Smooth muscle cell (in vitro differentiated cells): ENCODE data around the gene FIBCD1. TPM values are rescaled to one million over a fixed set of nuclear protein-coding genes. Genes with fewer than 3 reads are reported as not detected.

ENCODE experiments used
- DNase-seq: peaks from one replicate; lab custom pipeline; 2025; ENCODE audit not compliant: unreplicated experiment; lab: John Stamatoyannopoulos, UW
- H2AFZ ChIP-seq: fragments of 200-600 bp; sonication (generic); 2 replicates; pipeline ENCODE4 v1.6.0; 2016; ENCODE audit warnings: antibody characterized with exemption, low read depth, mild to moderate bottlenecking
- H3F3A ChIP-seq: fragments of 200-600 bp; sonication (generic); 2 replicates; pipeline ENCODE4 v1.6.0; 2017; ENCODE audit warnings: antibody characterized with exemption, low read depth
- H3K27ac ChIP-seq: fragments of 200-600 bp; sonication (generic); 2 replicates; pipeline ENCODE4 v1.5.1; 2016; ENCODE audit warnings: low read depth, mild to moderate bottlenecking
- H3K27me3 ChIP-seq: fragments of 200-600 bp; sonication (generic); 2 replicates; pipeline ENCODE4 v1.6.1; 2016; ENCODE audit warnings: low read depth, mild to moderate bottlenecking
- H3K36me3 ChIP-seq: fragments of 200-600 bp; sonication (generic); 2 replicates; pipeline ENCODE4 v1.5.1; 2016; ENCODE audit warnings: low read depth
- H3K4me1 ChIP-seq: fragments of 200-600 bp; sonication (generic); 2 replicates; pipeline ENCODE4 v1.5.1; 2016; ENCODE audit warnings: low read depth
- H3K4me2 ChIP-seq: fragments of 200-600 bp; sonication (generic); 2 replicates; pipeline ENCODE4 v1.6.0; 2016; ENCODE audit warnings: mild to moderate bottlenecking
- H3K4me3 ChIP-seq: fragments of 200-600 bp; sonication (generic); 2 replicates; pipeline ENCODE4 v1.5.1; 2016; ENCODE audit warnings: mild to moderate bottlenecking
- H3K79me2 ChIP-seq: fragments of 200-600 bp; sonication (generic); 2 replicates; pipeline ENCODE4 v1.6.0; 2016; ENCODE audit warnings: low read depth, mild to moderate bottlenecking
- H3K9ac ChIP-seq: fragments of 200-600 bp; sonication (generic); 2 replicates; pipeline ENCODE4 v1.6.0; 2016; ENCODE audit warnings: low read depth
- H3K9me3 ChIP-seq: fragments of 200-600 bp; sonication (generic); replicated peaks from 2 replicates; pipeline ENCODE4 v1.5.1; 2016; ENCODE audit warnings: low read depth
- H4K20me1 ChIP-seq: fragments of 200-600 bp; sonication (generic); 2 replicates; pipeline ENCODE4 v1.6.0; 2016; ENCODE audit warnings: low read depth
- CTCF ChIP-seq: fragments of 200-600 bp; sonication (generic); IDR thresholded peaks from 2 replicates; pipeline ENCODE4 v1.5.1; 2017; ENCODE audit warnings: borderline replicate concordance, mild to moderate bottlenecking, antibody characterized with exemption; ENCODE audit not compliant: insufficient read depth, poor library complexity, severe bottlenecking
- WGBS: methylation state at CpG from one replicate; pipeline ENCODE4 v1.1.7; 2016; ENCODE audit warnings: low lambda C conversion rate; 5-methylcytosine and 5-hydroxymethylcytosine counted together
- polyA plus RNA-seq: library from polyadenylated mRNA; unstranded; fragments of >200 nt; fragmentation: Nextera tagmentation; extraction: Ambion mirVana; gene quantifications from 2 replicates; pipeline ENCODE4 v1.2.1, GENCODE V29; 2016
- total RNA-seq: library from RNA; depleted of rRNA; stranded (reverse); fragments of >200 nt; gene quantifications from 2 replicates; pipeline ENCODE4 v1.2.3, GENCODE V29; 2014

FIBCD1 gene
- total and polyA plus RNA-seq, 2 experiments from 2014 or later, result 1.8 to 4.7 TPM

GRCh38 chr9:130942679-130943078 lies 3.6 kb upstream of the FIBCD1 start:
- Histone ChIP-seq H3K4me1 (no peaks in the 10 kb centered on the region), H2AFZ (no peak overlapping the region), H3K79me2 (no peaks in the 10 kb centered on the region), H3K27me3 (peaks cover 49% of the 10 kb centered on the region), H3K27ac (no peak overlapping the region), H3K9me3 (no peaks in the 10 kb centered on the region), H3K36me3 (no peaks in the 10 kb centered on the region), H3F3A (no peaks in the 10 kb centered on the region), H3K4me2 (no peak overlapping the region), H4K20me1 (no peaks in the 10 kb centered on the region), H3K9ac (no peak overlapping the region), H3K4me3 (no peak overlapping the region)
- no peak for DNase-seq
- 92% methylated on average over 10 of the region's 10 CpGs for WGBS
- TF ChIP-seq CTCF, result no peak

GRCh38 chr9:130942084-130942483 lies 3.0 kb upstream of the FIBCD1 start:
- TF ChIP-seq CTCF, result no peak
- H3K27me3 ChIP-seq, result peaks cover 50% of the 10 kb centered on the region
- peaks cover under 1% of the 10 kb centered on the region for H3K4me1 ChIP-seq
- no peaks in the 10 kb centered on the region for H3K36me3 ChIP-seq
- H3K4me2 ChIP-seq, result no peak overlapping the region
- no peak overlapping the region for H2AFZ ChIP-seq
- H3K27ac ChIP-seq, result no peak overlapping the region
- H3K9ac ChIP-seq, result no peak overlapping the region
- H3K79me2 ChIP-seq, result no peaks in the 10 kb centered on the region
- no peak for DNase-seq
- H3K4me3 ChIP-seq, result no peak overlapping the region
- no peaks in the 10 kb centered on the region for H3K9me3 ChIP-seq
- WGBS, result 92% methylated on average over 6 of the region's 6 CpGs
- H3F3A ChIP-seq, result no peaks in the 10 kb centered on the region
- H4K20me1 ChIP-seq, result no peaks in the 10 kb centered on the region

GRCh38 chr9:130940693-130941576 lies 1.9 kb upstream of the FIBCD1 start:
- no peaks in the 10 kb centered on the region for H3K9me3 ChIP-seq
- no peak overlapping the region for H3K9ac ChIP-seq
- peaks cover 50% of the 10 kb centered on the region for H3K27me3 ChIP-seq
- WGBS, result 15% methylated on average over 35 of the region's 36 CpGs
- no peaks in the 10 kb centered on the region for H3K36me3 ChIP-seq
- H4K20me1 ChIP-seq, result no peaks in the 10 kb centered on the region
- H3K4me3 ChIP-seq, result no peak overlapping the region
- no peak overlapping the region for H3K4me2 ChIP-seq
- DNase-seq, result peak; percentile 17
- peak; percentile 61 for TF ChIP-seq CTCF
- H3K79me2 ChIP-seq, result no peaks in the 10 kb centered on the region
- no peaks in the 10 kb centered on the region for H3F3A ChIP-seq
- no peak overlapping the region for H3K27ac ChIP-seq
- H3K4me1 ChIP-seq, result peaks cover 9% of the 10 kb centered on the region
- no peak overlapping the region for H2AFZ ChIP-seq
